Esophagus squamous epithelium (tissue), 4 donors: ENCODE results near the gene YIPF2.

Source experiments
- CTCF ChIP-seq, 6 experiments: fragments of 450-650 bp in 4 of 6; fragments of 200-600 bp in 2 of 6; sonication (generic) in 2 of 6; IDR thresholded peaks; one replicate each; pipeline ENCODE4 v1.5.1; 2016 to 2019; ENCODE audit warnings: antibody characterized with exemption in 6 of 6, mild to moderate bottlenecking in 4 of 6, moderate library complexity in 4 of 6
- POLR2A ChIP-seq, 4 donors: fragments of 450-650 bp; IDR thresholded peaks; one replicate each; pipeline ENCODE4 v1.6.1; 2017; ENCODE audit warnings: antibody characterized with exemption in 4 of 4, mild to moderate bottlenecking in 4 of 4, moderate library complexity in 3 of 4

- TF ChIP-seq CTCF (IDR thresholded peaks at IDR 0.05) (no peak), POLR2A (IDR thresholded peaks at IDR 0.05) (no peak)
These were observed 40.0 kb downstream of the YIPF2 start for GRCh38 chr19:10888421-10888866.
